Measurements from ENCODE around the gene IER5L.

- TF ChIP-seq AR (CRISPR knock-in tag; IDR thresholded peaks at IDR 0.05), result no peak
- no peak for TF ChIP-seq MAX (CRISPR knock-in tag; IDR thresholded peaks at IDR 0.05)
- TF ChIP-seq CTCF (IDR thresholded peaks at IDR 0.05), result no peak
- no peak for TF ChIP-seq ELF4 (CRISPR knock-in tag; IDR thresholded peaks at IDR 0.05; ENCODE audit: low read depth)
- no peak for TF ChIP-seq E2F1 (CRISPR knock-in tag; IDR thresholded peaks at IDR 0.05)
- no peak for TF ChIP-seq ESRRA (CRISPR knock-in tag; IDR thresholded peaks at IDR 0.05; ENCODE audit: borderline replicate concordance)
- no peak for TF ChIP-seq JUN (CRISPR knock-in tag; IDR thresholded peaks at IDR 0.05)
- TF ChIP-seq USF2 (CRISPR knock-in tag; IDR thresholded peaks at IDR 0.05), result no peak
- TF ChIP-seq ZNF423 (CRISPR knock-in tag; IDR thresholded peaks at IDR 0.05), result no peak
Observed at GRCh38 chr9:129160712-129161533, 17.1 kb downstream of the IER5L start.
